OCI-LY3 (cell line): Measurements from ENCODE around the gene CD46.
"Not testable (repeated sequence)": the region's sequence is repeated elsewhere in the genome, so short reads cannot be mapped to it uniquely, and the experiment has no call there.

ENCODE experiments used
- H2AFZ ChIP-seq: fragments of 200-600, 300-600 bp; shearing (Covaris generic); 2 replicates; pipeline ENCODE4 v1.6.0; 2014; ENCODE audit warnings: antibody characterized with exemption, low read depth, low read length
- H3K27ac ChIP-seq: fragments of 200-600, 300-600 bp; sonication (generic); 2 replicates; pipeline ENCODE4 v1.5.1; 2014; ENCODE audit warnings: mild to moderate bottlenecking, low read length, moderate library complexity, mixed read lengths
- H3K27me3 ChIP-seq: fragments of 200-600, 300-600 bp; sonication (generic); 2 replicates; pipeline ENCODE4 v1.6.1; 2014; ENCODE audit warnings: low read depth, low read length, mixed read lengths
- H3K36me3 ChIP-seq: fragments of 200-600, 300-600 bp; sonication (generic); replicated peaks from 2 replicates; pipeline ENCODE3; 2014; ENCODE audit warnings: low read depth, low read length, mixed read lengths
- H3K4me1 ChIP-seq: fragments of 300-600, 200-600 bp; sonication (generic); 2 replicates; pipeline ENCODE4 v1.6.1; 2014; ENCODE audit warnings: low read length, mixed read lengths
- H3K4me2 ChIP-seq: fragments of 200-600, 300-600 bp; sonication (generic); 2 replicates; pipeline ENCODE4 v1.6.1; 2014; ENCODE audit warnings: low read length, mixed read lengths
- H3K4me3 ChIP-seq: fragments of 300-600, 200-600 bp; sonication (generic); 2 replicates; pipeline ENCODE4 v1.5.1; 2014; ENCODE audit warnings: antibody characterized with exemption, mild to moderate bottlenecking, low read length, moderate library complexity
- H3K79me2 ChIP-seq: fragments of 300-600, 200-600 bp; shearing (Covaris generic); 2 replicates; pipeline ENCODE4 v1.6.1; 2014; ENCODE audit warnings: mild to moderate bottlenecking, low read length, mixed read lengths
- H3K9ac ChIP-seq: fragments of 300-600, 200-600 bp; shearing (Covaris generic); 2 replicates; pipeline ENCODE4 v1.6.0; 2014; ENCODE audit warnings: mild to moderate bottlenecking, low read length, moderate library complexity
- H3K9me3 ChIP-seq: fragments of 200-600, 300-600 bp; shearing (Covaris generic); 2 replicates; pipeline ENCODE4 v1.6.1; 2014; ENCODE audit warnings: low read length, mixed read lengths; ENCODE audit not compliant: insufficient read depth
- H4K20me1 ChIP-seq: fragments of 200-600, 300-600 bp; sonication (generic); 2 replicates; pipeline ENCODE4 v1.6.1; 2016; ENCODE audit warnings: low read length, mixed read lengths; ENCODE audit not compliant: insufficient read depth
- EZH2phosphoT487 ChIP-seq: fragments of 200-600 bp; shearing (Covaris generic); IDR thresholded peaks from 2 replicates; pipeline ENCODE4 v1.6.1; 2018; ENCODE audit warnings: antibody characterized with exemption, mixed run types, low read depth
- TF ChIP-seq, protein P1 (sequence below): fragments of 200-600, 300-600 bp; sonication (generic); IDR thresholded peaks from 2 replicates; pipeline ENCODE4 v1.5.1; 2014; ENCODE audit warnings: antibody characterized with exemption, low read length, low read depth

CD46 gene

DNA sequence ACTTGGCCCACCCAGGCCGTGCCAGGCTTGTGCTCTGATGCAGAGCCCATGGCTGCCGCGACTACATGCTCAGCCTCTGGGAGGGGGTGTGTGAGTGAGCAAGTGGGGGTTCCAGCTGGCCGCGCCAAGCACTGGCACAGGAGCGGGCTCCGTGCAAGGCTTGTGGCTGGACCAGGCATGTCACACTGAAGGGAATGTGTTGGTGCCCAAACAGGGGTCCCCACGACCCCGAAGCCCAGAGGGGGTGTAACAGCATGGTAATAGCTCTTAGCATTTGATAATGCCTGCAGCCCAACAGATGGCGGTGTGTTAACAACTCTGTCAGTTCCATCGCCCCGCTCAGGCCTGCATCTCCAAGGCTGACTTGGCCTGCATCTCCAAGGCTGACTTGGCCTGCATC is 38.3 kb upstream of the CD46 start:
- Histone ChIP-seq H3K4me3 (no peak overlapping the region), H3K9me3 (no peaks in the 10 kb centered on the region), H4K20me1 (no peaks in the 10 kb centered on the region), H3K4me1 (no peaks in the 10 kb centered on the region), H3K36me3 (no peaks in the 10 kb centered on the region), H3K27ac (no peak overlapping the region), H2AFZ (no peak overlapping the region), H3K79me2 (no peaks in the 10 kb centered on the region), H3K27me3 (no peaks in the 10 kb centered on the region), H3K4me2 (no peak overlapping the region), H3K9ac (no peak overlapping the region)
- TF ChIP-seq EZH2phosphoT487: no peak
- TF ChIP-seq, protein P1, sequence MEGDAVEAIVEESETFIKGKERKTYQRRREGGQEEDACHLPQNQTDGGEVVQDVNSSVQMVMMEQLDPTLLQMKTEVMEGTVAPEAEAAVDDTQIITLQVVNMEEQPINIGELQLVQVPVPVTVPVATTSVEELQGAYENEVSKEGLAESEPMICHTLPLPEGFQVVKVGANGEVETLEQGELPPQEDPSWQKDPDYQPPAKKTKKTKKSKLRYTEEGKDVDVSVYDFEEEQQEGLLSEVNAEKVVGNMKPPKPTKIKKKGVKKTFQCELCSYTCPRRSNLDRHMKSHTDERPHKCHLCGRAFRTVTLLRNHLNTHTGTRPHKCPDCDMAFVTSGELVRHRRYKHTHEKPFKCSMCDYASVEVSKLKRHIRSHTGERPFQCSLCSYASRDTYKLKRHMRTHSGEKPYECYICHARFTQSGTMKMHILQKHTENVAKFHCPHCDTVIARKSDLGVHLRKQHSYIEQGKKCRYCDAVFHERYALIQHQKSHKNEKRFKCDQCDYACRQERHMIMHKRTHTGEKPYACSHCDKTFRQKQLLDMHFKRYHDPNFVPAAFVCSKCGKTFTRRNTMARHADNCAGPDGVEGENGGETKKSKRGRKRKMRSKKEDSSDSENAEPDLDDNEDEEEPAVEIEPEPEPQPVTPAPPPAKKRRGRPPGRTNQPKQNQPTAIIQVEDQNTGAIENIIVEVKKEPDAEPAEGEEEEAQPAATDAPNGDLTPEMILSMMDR: no peak

GRCh38 chr1:207719234-207719633 is 32.6 kb upstream of the CD46 start:
- TF ChIP-seq EZH2phosphoT487: no peak
- TF ChIP-seq, protein P1: no peak
- Histone ChIP-seq H3K9ac (no peak overlapping the region), H3K4me1 (no peaks in the 10 kb centered on the region), H2AFZ (no peak overlapping the region), H4K20me1 (no peaks in the 10 kb centered on the region), H3K79me2 (no peaks in the 10 kb centered on the region), H3K4me3 (no peak overlapping the region), H3K9me3 (no peaks in the 10 kb centered on the region), H3K27ac (no peak overlapping the region), H3K36me3 (no peaks in the 10 kb centered on the region), H3K4me2 (no peak overlapping the region), H3K27me3 (no peaks in the 10 kb centered on the region)

- H2AFZ ChIP-seq, H3K4me2 ChIP-seq, H3K27me3 ChIP-seq, H3K4me3 ChIP-seq, H3K4me1 ChIP-seq, H4K20me1 ChIP-seq, H3K27ac ChIP-seq, H3K79me2 ChIP-seq, H3K9ac ChIP-seq, H3K9me3 ChIP-seq, H3K36me3 ChIP-seq: not testable (repeated sequence)
Observed at GRCh38 chr1:207728200-207728858, 23.5 kb upstream of the CD46 start.

DNA sequence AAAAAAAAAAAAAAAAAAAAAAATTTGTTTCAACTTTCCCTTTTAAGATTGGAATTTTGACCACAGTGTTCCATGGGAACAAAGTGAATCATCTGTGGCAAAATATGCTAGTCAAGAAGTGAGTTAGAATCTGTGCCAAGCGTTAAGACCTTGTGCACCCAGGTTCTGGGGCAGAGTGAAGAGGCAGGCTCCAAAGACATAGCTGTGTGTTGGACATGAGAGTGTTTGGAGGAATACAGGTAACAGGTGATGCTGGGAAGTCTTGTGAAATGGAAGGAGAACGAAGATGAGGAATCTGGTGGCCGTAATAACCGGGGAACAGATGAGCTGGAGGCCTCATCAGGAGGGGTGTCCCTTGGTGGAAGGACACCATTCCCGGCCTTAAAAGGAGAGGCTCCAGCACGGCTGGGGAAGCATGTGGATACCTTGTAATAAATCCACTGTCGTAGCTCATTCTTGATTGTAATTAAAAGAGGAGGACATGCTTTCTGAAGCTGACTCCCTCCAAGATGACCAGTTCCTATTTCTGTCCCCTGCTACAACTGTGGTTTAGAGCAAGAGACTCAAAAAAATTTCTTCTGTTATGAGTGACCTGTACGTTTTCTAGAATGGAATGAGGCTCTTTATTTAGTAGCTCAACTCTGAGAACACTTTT is 14.2 kb upstream of the CD46 start:
- H3K4me1 ChIP-seq, H3K4me2 ChIP-seq, H4K20me1 ChIP-seq, H3K79me2 ChIP-seq, H3K27ac ChIP-seq, H3K9ac ChIP-seq, H2AFZ ChIP-seq, H3K4me3 ChIP-seq, H3K9me3 ChIP-seq, H3K36me3 ChIP-seq, H3K27me3 ChIP-seq: not testable (repeated sequence)

DNA sequence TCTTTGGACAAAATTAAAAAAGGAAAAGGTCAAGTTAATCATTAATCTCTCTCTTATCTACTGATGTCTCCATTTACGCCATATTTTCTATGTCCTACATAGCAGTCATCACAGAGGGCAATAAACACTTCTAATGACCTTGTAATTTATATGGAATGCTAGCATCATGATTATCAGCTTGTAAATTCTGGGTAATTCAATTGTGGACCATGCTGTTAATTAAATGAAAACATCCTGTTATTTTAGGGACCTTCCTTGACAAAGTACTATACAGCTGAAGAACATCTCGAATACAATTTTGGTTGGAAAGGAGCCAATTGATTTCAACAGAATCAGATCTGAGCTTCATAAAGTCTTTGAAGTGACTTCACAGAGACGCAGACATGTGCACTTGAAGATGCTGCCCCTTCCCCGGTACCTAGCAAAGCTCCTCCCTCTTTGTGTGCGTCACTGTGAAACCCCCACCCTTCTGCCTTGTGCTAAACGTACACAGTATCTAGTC is 13.6 kb upstream of the CD46 start:
- H3K27ac ChIP-seq, H3K27me3 ChIP-seq, H3K79me2 ChIP-seq, H3K9ac ChIP-seq, H3K4me3 ChIP-seq, H4K20me1 ChIP-seq, H3K4me2 ChIP-seq, H3K9me3 ChIP-seq, H3K4me1 ChIP-seq, H3K36me3 ChIP-seq, H2AFZ ChIP-seq: not testable (repeated sequence)
